HCT116 (cell line): ENCODE data around the gene OR6J1.

Source experiments
- EZH2 ChIP-seq: fragments of 200-600 bp; sonication (generic); IDR thresholded peaks from 2 replicates; pipeline ENCODE4 v1.6.1; 2017; ENCODE audit warnings: antibody characterized with exemption, mixed run types
- EZH2phosphoT487 ChIP-seq: fragments of 200-600 bp; IDR thresholded peaks from 2 replicates; pipeline ENCODE4 v1.6.1; 2018; ENCODE audit warnings: antibody characterized with exemption, borderline replicate concordance
- FOSL1 ChIP-seq: IDR thresholded peaks from 2 replicates; pipeline ENCODE4 v1.6.1; 2012; ENCODE audit warnings: low read depth
- JUND ChIP-seq: IDR thresholded peaks from 2 replicates; pipeline ENCODE4 v1.6.1; 2012
- POLR2A ChIP-seq: IDR thresholded peaks from 2 replicates; pipeline ENCODE4 v1.7.0; 2011; ENCODE audit warnings: borderline replicate concordance; ENCODE audit not compliant: insufficient read depth, insufficient read length; ENCODE audit errors: extremely low read depth
- POLR2AphosphoS5 ChIP-seq: IDR thresholded peaks from 2 replicates; pipeline ENCODE4 v1.6.1; 2011; ENCODE audit warnings: mild to moderate bottlenecking, low read depth, low read length, moderate library complexity
- SIN3A ChIP-seq: IDR thresholded peaks from 2 replicates; pipeline ENCODE4 v1.6.1; 2012; ENCODE audit warnings: low read depth
- SP1 ChIP-seq: IDR thresholded peaks from 2 replicates; pipeline ENCODE4 v1.6.1; 2012; ENCODE audit warnings: low read depth
- YY1 ChIP-seq: IDR thresholded peaks from 2 replicates; pipeline ENCODE4 v1.6.1; 2011; ENCODE audit warnings: low read length, low read depth, moderate library complexity, mild to moderate bottlenecking; ENCODE audit not compliant: insufficient replicate concordance; ENCODE audit errors: extremely low read depth
- ZNF274 ChIP-seq: fragments of 200-500 bp; sonication (Bioruptor generic); IDR thresholded peaks from 2 replicates; pipeline ENCODE4 v1.6.1; 2014; ENCODE audit warnings: mild to moderate bottlenecking, low read depth, low read length, inconsistent platforms
- TF ChIP-seq, protein P1 (sequence below), 3 experiments: fragments of 200-600 bp in 1 of 3; sonication (generic) in 1 of 3; IDR thresholded peaks in 2 of 3; conservative IDR thresholded peaks in 1 of 3; 2 replicates each; pipeline ENCODE4 v1.5.1; 2012 to 2017; ENCODE audit warnings: low read depth in 2 of 3, low read length in 2 of 3, antibody characterized with exemption in 1 of 3, borderline replicate concordance in 1 of 3, control low read depth in 1 of 3, mild to moderate bottlenecking in 1 of 3, mixed read lengths in 1 of 3, mixed run types in 1 of 3, moderate library complexity in 1 of 3; ENCODE audit not compliant: insufficient read depth in 1 of 3
- TF ChIP-seq, protein P2 (sequence below): IDR thresholded peaks from 2 replicates; pipeline ENCODE4 v1.6.1; 2011; ENCODE audit warnings: mild to moderate bottlenecking, low read length, moderate library complexity; ENCODE audit not compliant: insufficient replicate concordance; ENCODE audit errors: extremely low read depth
- TF ChIP-seq, protein P3 (sequence below): IDR thresholded peaks from 2 replicates; pipeline ENCODE4 v1.6.1; 2012
- TF ChIP-seq, protein P4 (sequence below): IDR thresholded peaks from 2 replicates; pipeline ENCODE4 v1.6.1; 2012

DNA sequence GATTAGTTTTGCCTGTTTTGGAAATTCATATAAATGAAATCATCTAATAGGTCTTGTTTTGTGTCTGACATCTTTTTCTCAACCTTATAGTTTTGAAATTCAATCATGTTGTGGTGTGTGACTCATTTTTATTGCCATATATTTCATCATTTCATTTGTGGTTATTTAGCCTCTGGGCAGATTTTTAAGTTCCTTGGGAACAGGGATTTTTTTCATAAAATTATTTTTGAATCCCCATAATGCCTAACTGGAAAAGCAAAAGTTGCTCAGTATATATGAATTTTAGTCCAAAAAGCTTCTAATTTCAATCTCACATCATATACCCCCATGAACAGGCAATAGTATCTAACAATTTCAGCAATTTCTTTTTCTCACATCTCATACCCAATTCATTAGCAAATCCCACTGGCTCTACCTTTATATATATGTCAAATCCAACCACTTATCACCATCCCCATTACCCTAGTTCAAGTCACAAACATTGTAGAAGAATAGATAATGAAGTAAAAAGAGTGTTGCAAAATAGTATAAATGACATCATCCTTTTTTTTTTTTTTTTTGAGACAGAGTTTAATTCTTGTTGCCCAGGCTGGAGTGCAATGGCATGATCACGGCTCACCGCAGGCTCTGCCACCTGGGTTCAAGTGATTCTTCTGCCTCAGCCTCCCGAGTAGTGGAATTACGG, 2.6 kb upstream of the OR6J1 start:
- no peak for TF ChIP-seq EZH2
- TF ChIP-seq FOSL1, result peak; percentile 60
- TF ChIP-seq, protein P1, sequence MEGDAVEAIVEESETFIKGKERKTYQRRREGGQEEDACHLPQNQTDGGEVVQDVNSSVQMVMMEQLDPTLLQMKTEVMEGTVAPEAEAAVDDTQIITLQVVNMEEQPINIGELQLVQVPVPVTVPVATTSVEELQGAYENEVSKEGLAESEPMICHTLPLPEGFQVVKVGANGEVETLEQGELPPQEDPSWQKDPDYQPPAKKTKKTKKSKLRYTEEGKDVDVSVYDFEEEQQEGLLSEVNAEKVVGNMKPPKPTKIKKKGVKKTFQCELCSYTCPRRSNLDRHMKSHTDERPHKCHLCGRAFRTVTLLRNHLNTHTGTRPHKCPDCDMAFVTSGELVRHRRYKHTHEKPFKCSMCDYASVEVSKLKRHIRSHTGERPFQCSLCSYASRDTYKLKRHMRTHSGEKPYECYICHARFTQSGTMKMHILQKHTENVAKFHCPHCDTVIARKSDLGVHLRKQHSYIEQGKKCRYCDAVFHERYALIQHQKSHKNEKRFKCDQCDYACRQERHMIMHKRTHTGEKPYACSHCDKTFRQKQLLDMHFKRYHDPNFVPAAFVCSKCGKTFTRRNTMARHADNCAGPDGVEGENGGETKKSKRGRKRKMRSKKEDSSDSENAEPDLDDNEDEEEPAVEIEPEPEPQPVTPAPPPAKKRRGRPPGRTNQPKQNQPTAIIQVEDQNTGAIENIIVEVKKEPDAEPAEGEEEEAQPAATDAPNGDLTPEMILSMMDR (IDR thresholded peaks at IDR 0.05 in 2 of 3, conservative IDR thresholded peaks at IDR 0.05 in 1 of 3; ENCODE audit: borderline replicate concordance in 1 of 3, insufficient read depth in 1 of 3, low read depth in 2 of 3, low read length in 2 of 3), result no peak
- TF ChIP-seq, protein P2, sequence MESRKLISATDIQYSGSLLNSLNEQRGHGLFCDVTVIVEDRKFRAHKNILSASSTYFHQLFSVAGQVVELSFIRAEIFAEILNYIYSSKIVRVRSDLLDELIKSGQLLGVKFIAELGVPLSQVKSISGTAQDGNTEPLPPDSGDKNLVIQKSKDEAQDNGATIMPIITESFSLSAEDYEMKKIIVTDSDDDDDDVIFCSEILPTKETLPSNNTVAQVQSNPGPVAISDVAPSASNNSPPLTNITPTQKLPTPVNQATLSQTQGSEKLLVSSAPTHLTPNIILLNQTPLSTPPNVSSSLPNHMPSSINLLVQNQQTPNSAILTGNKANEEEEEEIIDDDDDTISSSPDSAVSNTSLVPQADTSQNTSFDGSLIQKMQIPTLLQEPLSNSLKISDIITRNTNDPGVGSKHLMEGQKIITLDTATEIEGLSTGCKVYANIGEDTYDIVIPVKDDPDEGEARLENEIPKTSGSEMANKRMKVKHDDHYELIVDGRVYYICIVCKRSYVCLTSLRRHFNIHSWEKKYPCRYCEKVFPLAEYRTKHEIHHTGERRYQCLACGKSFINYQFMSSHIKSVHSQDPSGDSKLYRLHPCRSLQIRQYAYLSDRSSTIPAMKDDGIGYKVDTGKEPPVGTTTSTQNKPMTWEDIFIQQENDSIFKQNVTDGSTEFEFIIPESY, result no peak
- no peak for TF ChIP-seq POLR2AphosphoS5
- TF ChIP-seq, protein P3, sequence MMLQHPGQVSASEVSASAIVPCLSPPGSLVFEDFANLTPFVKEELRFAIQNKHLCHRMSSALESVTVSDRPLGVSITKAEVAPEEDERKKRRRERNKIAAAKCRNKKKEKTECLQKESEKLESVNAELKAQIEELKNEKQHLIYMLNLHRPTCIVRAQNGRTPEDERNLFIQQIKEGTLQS, result no peak
- TF ChIP-seq POLR2A, result no peak
- 0 out of 2 replicates have a peak, but pooled peaks have one; percentile 21 for TF ChIP-seq SP1
- TF ChIP-seq EZH2phosphoT487, result no peak
- peak; percentile 47 for TF ChIP-seq JUND
- no peak for TF ChIP-seq SIN3A
- no peak for TF ChIP-seq ZNF274
- no peak for TF ChIP-seq YY1
- TF ChIP-seq, protein P4, sequence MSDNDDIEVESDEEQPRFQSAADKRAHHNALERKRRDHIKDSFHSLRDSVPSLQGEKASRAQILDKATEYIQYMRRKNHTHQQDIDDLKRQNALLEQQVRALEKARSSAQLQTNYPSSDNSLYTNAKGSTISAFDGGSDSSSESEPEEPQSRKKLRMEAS, result no peak
